ENCODE data around the gene IFIT2.

DNA sequence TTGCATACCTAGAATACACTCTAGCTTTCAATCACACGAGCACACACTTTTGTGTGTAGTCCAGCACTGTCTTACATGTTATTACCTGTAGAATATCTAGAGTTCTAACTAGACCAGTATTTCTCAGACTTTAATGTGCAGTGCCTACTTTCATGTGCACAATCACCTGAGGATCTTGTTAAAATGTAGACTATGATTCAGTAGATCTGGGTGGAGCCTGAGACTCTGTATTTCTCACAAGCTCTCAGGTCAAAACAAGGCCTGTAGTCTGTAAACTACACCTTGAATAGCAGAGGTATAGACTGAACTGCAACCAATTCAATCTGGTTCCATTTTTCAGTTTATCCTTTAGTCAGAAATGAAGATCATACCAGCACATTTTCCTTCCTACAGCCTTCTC lies 11.1 kb downstream of the IFIT2 start:
- TF ChIP-seq EZH2phosphoT487 (IDR thresholded peaks at IDR 0.05; ENCODE audit: insufficient read depth, low read depth) (no peak), EZH2 (IDR thresholded peaks at IDR 0.05; ENCODE audit: insufficient read depth, poor library complexity, severe bottlenecking) (no peak)
